Activated effector memory CD4-positive, alpha-beta T cell treated with anti-CD3 and anti-CD28 coated beads, Interleukin-2, amount 50 U/mL, for 16 hours (primary cell): ENCODE measurements around the gene ZNF341.
"Not testable (repeated sequence)": the region's sequence is repeated elsewhere in the genome, so short reads cannot be mapped to it uniquely, and the experiment has no call there.

Experiments used
- DNase-seq: peaks from one replicate; pipeline ENCODE4 v3.0.0-alpha.2; 2020

ZNF341 gene

DNA sequence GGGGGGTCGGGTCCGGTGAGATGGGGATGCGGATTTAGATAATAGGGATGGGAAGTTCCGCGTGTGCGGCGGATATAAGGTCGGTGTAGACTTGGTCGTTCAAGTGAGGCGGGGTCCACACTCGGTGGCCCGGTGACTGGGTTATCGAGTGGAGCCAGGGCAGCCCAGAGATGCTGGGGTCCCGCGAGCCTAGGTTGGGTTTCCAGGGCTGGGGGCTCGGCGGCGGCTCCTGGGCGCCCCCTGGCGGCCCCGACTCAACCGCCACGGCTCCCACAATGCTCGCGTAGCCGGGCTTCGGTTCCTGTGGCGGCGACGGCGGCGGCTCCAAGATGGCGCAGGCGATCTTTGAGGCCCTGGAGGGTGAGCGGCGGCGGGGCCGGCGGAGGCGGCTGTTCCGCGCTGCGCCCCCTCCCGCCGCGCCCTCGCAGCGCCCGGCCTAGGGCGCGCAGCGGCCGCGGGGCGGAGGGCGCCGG, at the start of gene ZNF341:
ZNF341 (plus strand) TSS at position 304 of the 473 bp plus-strand sequence; CDS start at position 330, 26 bp downstream.
- peak; percentile 96 for DNase-seq

DNA sequence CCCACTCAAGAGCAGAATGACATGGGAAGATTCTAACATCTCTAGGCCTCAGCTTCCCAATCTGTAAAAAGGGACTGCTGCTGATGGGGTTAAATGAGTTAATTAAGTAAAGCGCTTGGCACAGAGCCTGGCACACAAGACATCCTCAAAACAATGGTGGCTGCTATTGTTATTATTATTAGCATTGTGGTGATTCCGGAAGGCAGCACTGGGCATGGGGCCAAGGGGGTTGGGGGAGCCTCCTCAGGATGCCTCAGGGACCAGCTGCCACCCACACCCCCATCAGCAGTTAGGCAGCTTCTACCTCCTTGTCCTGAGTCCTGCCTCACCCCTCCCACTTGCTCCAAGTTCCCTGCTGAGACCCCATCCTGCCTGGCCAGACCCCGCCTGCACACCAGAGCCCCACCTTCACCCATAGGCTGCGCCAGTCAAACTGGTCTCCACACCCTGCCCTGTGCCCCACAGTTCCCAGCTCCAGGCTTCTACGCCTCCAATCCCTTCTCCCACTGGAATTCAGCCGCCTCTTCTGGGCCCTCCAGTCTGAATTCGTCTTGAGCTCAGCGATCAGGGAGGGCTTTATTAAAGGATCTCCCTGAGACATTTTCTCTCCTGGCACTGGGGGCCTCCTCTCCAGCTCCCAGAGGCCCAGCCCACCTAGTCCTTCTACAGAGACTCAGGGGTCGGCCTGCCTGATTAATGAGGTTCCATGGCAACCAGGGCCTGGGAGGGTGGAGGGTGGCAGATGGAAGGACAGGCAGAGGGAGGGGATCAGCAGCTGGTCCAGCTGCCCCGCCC, 47.1 kb upstream of the ZNF341 start:
- DNase-seq = no peak

- DNase-seq = peak; percentile 83
Observed at GRCh38 chr20:33685328-33686099, 46.3 kb upstream of the ZNF341 start.

DNA sequence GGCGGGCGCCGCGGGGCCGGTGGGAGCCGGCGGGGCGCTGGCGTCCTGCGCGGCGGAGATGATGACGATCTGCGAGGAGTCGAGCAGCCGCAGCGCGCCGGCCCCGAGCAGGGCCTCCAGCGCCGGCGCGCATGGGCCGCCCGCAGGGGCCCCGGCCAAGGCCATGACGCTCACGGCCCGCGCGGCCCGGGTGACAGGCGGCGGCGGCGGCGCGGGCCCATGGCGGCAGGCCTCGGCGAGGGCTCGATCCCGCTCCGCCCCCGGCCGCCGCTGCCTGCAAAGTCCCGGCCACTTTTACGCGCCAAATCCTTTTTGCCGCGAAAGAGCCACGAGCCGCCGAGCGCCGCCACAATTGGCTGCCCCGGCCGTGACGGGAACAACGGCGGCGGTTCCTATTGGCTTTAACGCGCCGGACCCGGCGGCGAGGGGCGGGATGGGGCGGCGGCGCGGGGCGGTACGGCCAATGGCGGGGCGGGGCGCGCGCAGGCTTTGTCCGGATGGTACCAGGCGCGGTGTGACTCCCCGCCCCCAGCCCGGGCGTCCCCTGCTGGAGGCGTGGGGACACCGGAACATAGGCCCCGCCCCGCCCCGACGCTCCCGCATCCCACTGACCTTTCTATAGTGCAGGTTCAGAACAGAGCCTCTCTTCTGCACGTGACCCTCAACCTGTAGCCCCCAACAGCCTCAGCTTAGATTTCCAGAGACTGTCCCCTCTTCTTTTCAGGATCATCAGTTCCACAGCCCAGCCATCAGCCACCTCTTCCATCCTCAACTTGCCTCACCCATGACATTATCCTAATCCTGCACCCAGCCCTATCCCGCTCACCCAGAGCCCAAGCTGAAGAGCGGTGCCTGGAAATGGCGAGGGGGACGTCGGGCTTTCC, 45.5 kb upstream of the ZNF341 start, which contains the start of gene E2F1:
E2F1 (minus strand) TSS at position 286 of the 884 bp plus-strand sequence; CDS start at position 165, 121 bp downstream.
- peak; percentile 98 for DNase-seq

GRCh38 chr20:33686984-33687366, 44.8 kb upstream of the ZNF341 start:
- DNase-seq = no peak

GRCh38 chr20:33687370-33687915, 44.4 kb upstream of the ZNF341 start:
- DNase-seq = no peak

- no peak for DNase-seq
Observed at GRCh38 chr20:33687993-33688937, 43.5 kb upstream of the ZNF341 start.

DNA sequence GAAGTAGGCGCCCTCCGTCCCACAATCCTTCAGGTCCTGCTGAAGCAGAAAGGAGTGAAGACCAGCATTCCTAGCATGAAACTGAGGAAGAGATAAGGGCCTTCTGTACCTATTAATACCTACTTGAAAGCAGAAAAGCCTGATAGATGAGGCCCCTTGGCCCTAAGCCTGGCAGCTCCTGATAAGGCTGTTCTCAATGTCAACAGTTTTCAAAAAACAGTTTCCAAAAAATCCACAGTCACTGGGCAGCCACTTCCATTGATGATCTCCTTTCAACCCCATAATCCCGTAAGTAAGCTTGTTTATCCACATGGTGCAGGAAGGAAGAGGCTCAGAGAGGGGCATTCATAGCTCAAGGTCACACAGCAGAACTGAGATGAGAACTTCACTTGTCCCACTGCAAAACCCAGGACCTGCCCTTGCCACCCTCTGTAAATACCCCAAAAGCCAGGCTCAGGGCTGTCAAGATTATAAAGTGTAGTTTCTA, 42.8 kb upstream of the ZNF341 start:
- no peak for DNase-seq

DNA sequence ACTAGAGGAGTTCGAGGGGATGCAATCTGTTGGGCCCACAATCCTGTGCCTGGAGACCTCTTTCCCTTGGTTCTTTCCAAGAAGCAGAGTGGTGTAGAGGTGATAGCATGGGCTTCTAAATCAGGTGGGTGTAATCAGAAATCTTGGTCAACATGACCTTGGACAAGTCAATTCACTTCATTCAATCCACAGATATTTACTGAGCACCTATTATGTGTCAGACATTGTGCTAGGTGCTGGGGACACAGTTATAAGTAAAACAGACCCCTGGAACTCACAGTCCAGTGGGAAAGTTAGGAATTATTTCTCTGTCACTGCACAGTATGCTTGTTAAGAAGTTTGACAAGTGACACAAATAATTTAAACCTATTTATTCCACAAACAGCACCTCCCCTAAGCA, 42.3 kb upstream of the ZNF341 start:
- no peak for DNase-seq

DNA sequence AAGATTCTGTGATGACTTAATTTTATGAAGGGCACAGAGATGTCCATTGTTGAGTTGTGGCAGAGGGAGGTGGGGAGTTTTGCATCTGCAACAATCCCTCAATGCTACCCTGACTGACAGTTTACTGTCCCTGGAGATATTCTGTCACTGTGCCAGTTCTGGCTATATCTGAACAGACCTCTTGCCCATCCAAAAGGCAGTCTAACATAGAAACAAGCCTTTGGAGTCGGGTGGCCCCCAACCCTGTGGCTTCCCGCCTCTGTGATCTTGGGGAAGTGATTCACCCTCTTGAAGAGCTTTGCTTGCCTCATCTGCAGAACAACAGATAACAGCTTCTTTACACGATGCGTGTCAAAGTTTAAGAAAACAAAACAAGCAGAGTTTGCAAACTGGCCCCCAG, 41.8 kb upstream of the ZNF341 start:
- peak; percentile 73 for DNase-seq

DNA sequence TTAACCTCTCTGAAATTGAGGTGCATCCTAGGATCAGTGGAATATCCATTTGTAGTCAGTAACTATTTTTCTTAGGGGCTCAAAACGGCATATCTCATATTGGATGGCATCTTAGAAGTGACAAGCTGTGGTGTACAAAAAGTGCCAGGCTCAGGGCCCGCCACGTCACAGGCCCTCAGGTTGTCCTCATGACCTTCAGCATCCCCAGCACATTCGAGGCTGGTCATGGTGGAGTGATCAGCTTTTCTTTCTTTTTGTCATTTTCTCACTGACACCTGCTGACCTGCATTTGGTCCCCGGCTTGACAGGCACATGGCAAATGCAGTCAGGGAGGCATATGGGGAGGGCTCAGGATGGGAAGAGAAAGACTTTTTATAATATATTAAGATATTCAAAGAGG, 38.5 kb upstream of the ZNF341 start:
- DNase-seq = no peak

DNA sequence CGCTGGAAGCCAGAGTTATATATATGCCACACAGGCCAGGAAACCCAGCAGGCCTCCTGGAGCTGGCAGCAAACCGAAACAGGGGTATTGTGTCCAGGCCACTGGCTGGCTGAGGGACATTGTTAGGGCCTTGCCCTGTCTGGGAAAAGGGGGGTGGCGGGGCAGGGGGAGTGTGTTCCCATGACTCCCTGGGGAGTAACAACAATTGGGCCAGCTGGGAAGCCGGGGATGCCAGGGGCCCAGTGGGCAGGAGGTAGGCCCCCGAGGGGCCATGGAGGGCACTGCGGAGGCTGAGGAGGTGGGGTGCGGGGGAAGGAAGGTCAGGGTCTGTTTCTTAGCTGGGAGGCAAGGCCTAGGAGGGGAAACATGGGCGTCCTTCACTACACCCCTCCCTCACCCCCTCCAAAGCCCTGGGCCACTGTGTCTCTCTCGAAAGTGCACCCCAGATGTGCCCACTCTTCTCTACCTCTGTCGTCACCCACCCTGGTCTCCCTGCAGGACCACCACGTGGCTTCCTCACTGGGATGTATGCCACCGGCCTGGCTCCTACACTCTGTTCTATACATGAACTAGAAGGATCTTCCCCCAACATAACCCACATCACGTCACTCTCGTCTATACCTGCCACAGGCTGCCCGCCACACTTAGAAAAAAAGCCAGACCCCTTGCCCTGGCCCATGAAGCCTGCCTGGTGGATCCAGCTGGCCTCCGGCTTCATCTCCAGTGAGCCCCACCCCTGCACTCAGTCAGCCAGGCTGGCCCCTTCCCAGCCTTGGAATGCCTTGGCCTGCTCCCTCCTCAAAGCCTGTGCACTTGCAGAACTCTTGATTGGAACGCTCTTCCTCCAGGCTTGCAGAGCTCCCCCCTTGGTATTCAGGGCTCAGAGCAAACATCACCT, 37.8 kb upstream of the ZNF341 start:
- no peak for DNase-seq

DNA sequence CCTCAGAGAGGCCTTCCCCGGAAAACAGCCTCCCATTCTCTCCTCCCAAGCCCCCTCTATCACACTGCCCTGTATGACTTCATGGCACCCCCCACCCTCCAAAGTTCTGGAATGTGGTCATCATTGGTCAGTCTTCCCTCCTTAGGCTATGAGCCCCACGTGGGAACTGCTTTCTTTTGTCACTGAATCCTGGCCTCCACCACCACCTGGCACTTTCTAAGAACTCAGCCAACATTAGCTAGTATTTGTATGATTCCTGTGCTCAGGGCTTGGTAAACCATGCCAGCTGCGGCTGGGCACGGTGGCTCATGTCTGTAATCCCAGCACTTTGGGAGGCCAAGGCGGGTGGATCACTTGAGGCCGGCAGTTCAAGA, 37.2 kb upstream of the ZNF341 start:
- DNase-seq = no peak

GRCh38 chr20:33696448-33696847, 35.3 kb upstream of the ZNF341 start:
- DNase-seq = no peak

- DNase-seq = no peak
Observed at GRCh38 chr20:33697129-33697528, 34.7 kb upstream of the ZNF341 start.

DNA sequence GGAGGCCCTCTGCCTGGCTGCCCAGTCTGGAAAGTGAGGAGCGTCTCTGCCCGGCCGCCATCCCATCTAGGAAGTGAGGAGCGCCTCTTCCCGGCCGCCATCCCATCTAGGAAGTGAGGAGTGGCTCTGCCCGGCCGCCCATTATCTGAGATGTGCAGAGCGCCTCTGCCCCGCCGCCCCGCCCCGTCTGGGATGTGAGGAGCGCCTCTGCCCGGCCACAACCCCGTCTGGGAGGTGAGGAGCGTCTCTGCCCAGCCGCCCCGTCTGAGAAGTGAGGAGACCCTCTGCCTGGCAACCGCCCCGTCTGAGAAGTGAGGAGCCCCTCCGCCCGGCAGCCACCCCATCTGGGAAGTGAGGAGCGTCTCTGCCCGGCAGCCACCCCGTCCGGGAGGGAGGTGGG, 32.8 kb upstream of the ZNF341 start:
- not testable (repeated sequence) for DNase-seq

DNA sequence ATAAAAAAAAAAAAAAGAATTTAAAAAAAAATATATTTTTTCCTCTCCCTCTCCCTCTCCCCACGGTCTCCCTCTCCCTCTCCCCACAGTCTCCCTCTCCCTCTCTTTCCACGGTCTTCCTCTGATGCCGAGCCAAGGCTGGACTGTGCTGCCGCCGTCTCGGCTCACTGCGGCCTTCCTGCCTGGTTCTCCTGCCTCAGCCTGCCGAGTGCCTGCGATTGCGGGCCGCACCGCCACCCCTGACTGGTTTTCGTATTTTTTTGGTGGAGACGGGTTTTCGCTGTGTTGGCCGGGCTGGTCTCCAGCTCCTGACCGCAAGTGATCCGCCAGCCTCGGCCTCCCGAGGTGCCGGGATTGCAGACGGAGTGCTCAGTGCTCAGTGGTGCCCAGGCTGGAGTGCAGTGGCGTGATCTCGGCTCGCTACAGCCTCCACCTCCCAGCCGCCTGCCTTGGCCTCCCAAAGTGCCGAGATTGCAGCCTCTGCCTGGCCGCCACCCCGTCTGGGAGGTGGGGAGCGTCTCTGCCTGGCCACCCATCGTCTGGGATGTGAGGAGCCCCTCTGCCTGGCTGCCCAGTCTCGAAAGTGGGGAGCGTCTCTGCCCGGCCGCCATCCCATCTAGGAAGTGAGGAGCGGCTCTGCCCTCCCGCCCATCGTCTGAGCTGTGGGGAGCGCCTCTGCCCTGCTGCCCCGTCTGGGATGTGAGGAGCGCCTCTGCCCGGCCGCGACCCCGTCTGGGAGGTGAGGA, 30.9 kb upstream of the ZNF341 start:
- DNase-seq = not testable (repeated sequence)

DNA sequence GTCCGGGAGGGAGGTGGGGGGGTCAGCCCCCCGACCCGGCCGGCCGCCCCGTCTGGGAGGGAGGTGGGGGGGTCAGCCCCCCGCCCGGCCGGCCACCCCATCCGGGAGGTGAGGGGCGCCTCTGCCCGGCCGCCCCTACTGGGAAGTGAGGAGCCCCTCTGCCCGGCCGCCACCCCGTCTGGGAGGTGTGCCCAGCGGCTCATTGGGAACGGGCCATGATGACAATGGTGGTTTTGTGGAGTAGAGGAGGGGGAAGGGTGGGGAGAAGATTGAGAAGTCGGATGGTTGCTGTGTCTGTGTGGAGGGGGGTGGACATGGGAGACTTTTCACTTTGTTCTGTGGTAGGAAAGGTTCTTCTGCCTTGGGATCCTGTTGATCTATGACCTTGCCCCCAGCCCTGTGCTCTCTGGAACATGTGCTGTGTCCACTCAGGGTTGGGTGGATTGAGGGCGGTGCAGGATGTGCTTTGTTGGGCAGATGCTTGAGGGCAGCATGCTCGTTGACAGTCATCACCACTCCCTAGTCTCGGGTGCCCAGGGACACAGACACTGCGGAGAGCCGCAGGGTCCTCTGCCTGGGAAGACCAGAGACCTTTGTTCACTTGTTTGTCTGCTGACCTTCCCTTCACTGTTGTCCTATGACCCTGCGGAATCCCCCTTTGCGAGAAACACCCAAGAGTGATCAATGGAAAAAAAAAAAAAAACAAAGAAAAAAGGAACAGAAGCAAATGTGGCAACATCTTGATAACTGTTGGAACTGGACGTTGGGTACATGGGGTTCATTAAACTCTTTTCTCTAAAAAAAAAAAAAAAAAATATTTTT, 30.0 kb upstream of the ZNF341 start:
- DNase-seq = no peak

- no peak for DNase-seq
Observed at GRCh38 chr20:33702861-33703260, 28.9 kb upstream of the ZNF341 start.
